GM12878 (cell line): Measurements from ENCODE around the gene KCNAB3. TPM values are rescaled to one million over a fixed set of nuclear protein-coding genes. Genes with fewer than 3 reads are reported as not detected.

ENCODE experiments used
- BCL11A ChIP-seq: IDR thresholded peaks from 2 replicates; pipeline ENCODE4 v1.6.1; 2011; ENCODE audit warnings: low read depth, low read length
- BRCA1 ChIP-seq: IDR thresholded peaks from 2 replicates; pipeline ENCODE4 v1.6.1; 2011; ENCODE audit warnings: low read depth, low read length, improper control_type of control experiment
- CHD4 ChIP-seq: fragments of 200-600 bp; sonication (generic); IDR thresholded peaks from 2 replicates; pipeline ENCODE4 v1.6.1; 2016; ENCODE audit warnings: mild to moderate bottlenecking
- CTCF ChIP-seq, 3 experiments: IDR thresholded peaks in 2 of 3; conservative IDR thresholded peaks in 1 of 3; 2 replicates each; pipeline ENCODE4 v1.5.1; 2011; ENCODE audit warnings: low read depth in 3 of 3, low read length in 3 of 3, mild to moderate bottlenecking in 3 of 3, control low read depth in 2 of 3, moderate library complexity in 2 of 3, inconsistent platforms in 1 of 3, mixed read lengths in 1 of 3; ENCODE audit not compliant: control insufficient read depth in 2 of 3, insufficient read depth in 1 of 3; ENCODE audit errors: extremely low read depth in 1 of 3
- GATAD2B ChIP-seq: fragments of 450-650 bp; conservative IDR thresholded peaks from 2 replicates; pipeline ENCODE4 v1.6.1; 2017; ENCODE audit warnings: low read depth, mild to moderate bottlenecking, moderate library complexity
- HDAC2 ChIP-seq: fragments of 200-600 bp; sonication (generic); IDR thresholded peaks from 2 replicates; pipeline ENCODE4 v1.6.1; 2017
- HDAC6 ChIP-seq: fragments of 200-600 bp; sonication (generic); IDR thresholded peaks from one replicate; pipeline ENCODE4 v1.8.0; 2017; ENCODE audit warnings: antibody characterized with exemption; ENCODE audit not compliant: unreplicated experiment
- HDGF ChIP-seq: fragments of 450-650 bp; IDR thresholded peaks from 2 replicates; pipeline ENCODE4 v1.6.1; 2016; ENCODE audit warnings: antibody characterized with exemption
- KLF5 ChIP-seq: fragments of 450-650 bp; IDR thresholded peaks from 2 replicates; pipeline ENCODE4 v1.6.1; 2014; ENCODE audit warnings: mild to moderate bottlenecking; ENCODE audit not compliant: partially characterized antibody
- MAX ChIP-seq: IDR thresholded peaks from 2 replicates; pipeline ENCODE4 v1.6.1; 2012; ENCODE audit warnings: low read depth, low read length, improper control_type of control experiment
- MXI1 ChIP-seq: fragments of 150-350 bp; IDR thresholded peaks from 2 replicates; pipeline ENCODE4 v1.6.1; 2011; ENCODE audit warnings: low read depth, mild to moderate bottlenecking, inconsistent platforms, low read length, improper control_type of control experiment
- MYB ChIP-seq: fragments of 150-350 bp; IDR thresholded peaks from 2 replicates; pipeline ENCODE4 v1.6.1; 2014; ENCODE audit warnings: mild to moderate bottlenecking, low read depth, low read length, borderline replicate concordance
- NBN ChIP-seq: fragments of 450-650 bp; IDR thresholded peaks from 2 replicates; pipeline ENCODE4 v1.6.1; 2016
- NFXL1 ChIP-seq: fragments of 450-650 bp; IDR thresholded peaks from 2 replicates; pipeline ENCODE4 v1.6.1; 2017; ENCODE audit warnings: antibody characterized with exemption, mild to moderate bottlenecking, borderline replicate concordance
- NFYA ChIP-seq: IDR thresholded peaks from 2 replicates; pipeline ENCODE4 v1.6.1; 2011; ENCODE audit warnings: low read depth, mild to moderate bottlenecking, low read length, improper control_type of control experiment, borderline replicate concordance
- NR2C1 ChIP-seq: fragments of 450-650 bp; IDR thresholded peaks from 2 replicates; pipeline ENCODE4 v1.6.1; 2017; ENCODE audit warnings: antibody characterized with exemption, mild to moderate bottlenecking, moderate library complexity
- POLR2A ChIP-seq: IDR thresholded peaks from 2 replicates; pipeline ENCODE4 v1.6.1; 2011; ENCODE audit warnings: low read depth, mild to moderate bottlenecking, low read length
- POLR2AphosphoS5 ChIP-seq: IDR thresholded peaks from 2 replicates; pipeline ENCODE4 v1.6.1; 2011; ENCODE audit warnings: mild to moderate bottlenecking, low read length, inconsistent platforms
- RCOR1 ChIP-seq: conservative IDR thresholded peaks from 2 replicates; pipeline ENCODE4 v1.6.1; 2012; ENCODE audit warnings: low read depth, low read length, improper control_type of control experiment
- SP1 ChIP-seq: IDR thresholded peaks from one replicate; pipeline ENCODE4 v1.6.1; 2011; ENCODE audit warnings: low read depth, low read length
- SPI1 ChIP-seq: IDR thresholded peaks from 2 replicates; pipeline ENCODE4 v1.6.1; 2011; ENCODE audit warnings: low read depth, mild to moderate bottlenecking, low read length, moderate library complexity, borderline replicate concordance; ENCODE audit not compliant: insufficient read depth
- SREBF2 ChIP-seq: IDR thresholded peaks from 2 replicates; pipeline ENCODE4 v1.6.1; 2012; ENCODE audit warnings: mild to moderate bottlenecking, low read length
- SUPT20H ChIP-seq: IDR thresholded peaks from 2 replicates; pipeline ENCODE4 v1.6.1; 2011; ENCODE audit warnings: low read depth, mild to moderate bottlenecking, low read length, moderate library complexity, borderline replicate concordance; ENCODE audit not compliant: control insufficient read depth
- TCF7 ChIP-seq: IDR thresholded peaks from 2 replicates; pipeline ENCODE4 v1.6.1; 2014; ENCODE audit warnings: antibody characterized with exemption, borderline replicate concordance
- USF2 ChIP-seq: IDR thresholded peaks from 2 replicates; pipeline ENCODE4 v1.6.1; 2011; ENCODE audit warnings: low read depth, low read length, improper control_type of control experiment, borderline replicate concordance
- WRNIP1 ChIP-seq: IDR thresholded peaks from 2 replicates; pipeline ENCODE4 v1.6.1; 2011; ENCODE audit warnings: low read depth, low read length, improper control_type of control experiment, borderline replicate concordance
- ZNF274 ChIP-seq: IDR thresholded peaks from one replicate; pipeline ENCODE4 v1.8.0; 2011; ENCODE audit not compliant: insufficient read length, insufficient read depth
- ZNF384 ChIP-seq: IDR thresholded peaks from 2 replicates; pipeline ENCODE4 v1.6.1; 2012; ENCODE audit warnings: low read depth, mild to moderate bottlenecking, low read length, improper control_type of control experiment, borderline replicate concordance
- ZZZ3 ChIP-seq: IDR thresholded peaks from 2 replicates; pipeline ENCODE4 v1.6.1; 2011; ENCODE audit warnings: low read depth; ENCODE audit not compliant: control insufficient read depth, insufficient read length
- polyA plus RNA-seq, 11 experiments: library from polyadenylated mRNA; depleted of rRNA in 4 of 11; unstranded in 6 of 11; stranded (reverse) in 5 of 11; fragments of >200 nt; fragmentation: Nextera tagmentation in 4 of 11; fragmentation: Illumina TruSeq in 1 of 11; extraction: Ambion mirVana in 4 of 11; extraction: Trizol in 1 of 11; gene quantifications; 1 replicate in 1 of 11; 2 replicates in 10 of 11; pipeline versions ENCODE4 v1.2.1 to v1.2.3, GENCODE V29; 2011 to 2016; ENCODE audit warnings: inconsistent platforms in 2 of 11, missing spikeins in 2 of 11, low read depth in 1 of 11
- total RNA-seq, 4 experiments: library from RNA; depleted of rRNA in 3 of 4; stranded (reverse); fragments of >200 nt in 3 of 4; fragmentation: Illumina TruSeq in 1 of 4; extraction: Trizol in 1 of 4; gene quantifications; 2 replicates each; pipeline versions ENCODE4 v1.2.1 to v1.2.3, GENCODE V29; 2013 to 2021
- TF ChIP-seq, protein P1 (sequence below): IDR thresholded peaks from 2 replicates; pipeline ENCODE4 v1.6.1; 2011; ENCODE audit warnings: borderline replicate concordance, low read depth, mild to moderate bottlenecking, moderate library complexity, mixed read lengths, low read length; ENCODE audit not compliant: insufficient read depth; ENCODE audit errors: extremely low read length

KCNAB3 gene
- total and polyA plus RNA-seq, 10 of the 15 experiments (the other 5 are each of a cell fraction or from before 2014, with no cell fraction given) = 0.22 to 7.9 (median 1.8) TPM

DNA sequence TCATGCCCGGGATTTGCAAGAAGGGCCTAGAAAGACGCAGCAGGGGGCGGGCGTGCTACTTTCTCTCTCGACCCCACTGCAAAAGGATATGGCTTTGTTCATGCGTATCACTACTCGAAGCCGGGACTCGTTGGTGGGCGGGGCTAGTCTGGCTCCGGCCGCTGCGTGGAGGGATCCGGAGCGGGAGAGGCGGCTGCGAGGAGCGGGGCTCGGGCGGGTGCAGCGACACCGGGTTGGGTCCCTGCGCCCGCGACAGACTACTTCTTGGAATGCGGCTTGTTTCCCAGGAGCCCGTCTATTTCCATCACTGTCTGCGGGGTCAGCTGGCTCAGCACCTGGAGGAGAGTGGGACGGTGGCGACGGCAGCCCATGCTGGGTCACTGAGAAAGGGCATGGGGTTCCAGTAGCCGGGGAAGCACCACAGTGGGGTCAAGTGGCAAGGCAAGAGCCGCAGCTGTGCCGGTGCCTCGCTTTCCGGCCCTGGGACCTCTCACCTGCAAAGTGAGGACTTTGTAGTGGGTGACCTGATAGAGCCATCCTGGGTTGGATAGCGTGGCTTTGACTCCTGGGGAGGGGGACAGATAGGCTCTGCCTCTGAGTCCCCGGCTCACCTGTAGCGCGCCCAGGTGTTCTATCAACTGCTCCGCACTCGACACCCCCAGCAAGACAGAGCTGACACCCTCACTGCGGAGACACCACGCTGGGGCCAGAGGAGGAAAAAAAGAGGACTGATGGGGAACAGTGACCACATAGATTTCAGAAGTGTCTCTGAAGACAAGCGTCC lies 6.6 kb downstream of the KCNAB3 start (continued):
- no peak for TF ChIP-seq MAX
- TF ChIP-seq HDAC6 = no peak
- TF ChIP-seq CHD4 = no peak
- TF ChIP-seq WRNIP1 = no peak
- TF ChIP-seq NBN = peak; percentile 61; the same call in 1 of the 2 replicates
- no peak for TF ChIP-seq NR2C1
- TF ChIP-seq SPI1 = no peak
- TF ChIP-seq ZNF274 = no peak
- TF ChIP-seq HDAC2 = no peak
- TF ChIP-seq NFXL1 = no peak
- TF ChIP-seq GATAD2B = 0 out of 2 replicates have a peak, but pooled peaks have one; percentile 55
- no peak for TF ChIP-seq KLF5
- TF ChIP-seq ZNF384 = no peak
- no peak for TF ChIP-seq BCL11A
- no peak for TF ChIP-seq NFYA
- TF ChIP-seq BRCA1 = no peak
- TF ChIP-seq MYB = no peak
- no peak for TF ChIP-seq HDGF
- no peak for TF ChIP-seq SREBF2
- no peak for TF ChIP-seq SUPT20H
- TF ChIP-seq POLR2A = peak; percentile 73
- TF ChIP-seq, protein P1, sequence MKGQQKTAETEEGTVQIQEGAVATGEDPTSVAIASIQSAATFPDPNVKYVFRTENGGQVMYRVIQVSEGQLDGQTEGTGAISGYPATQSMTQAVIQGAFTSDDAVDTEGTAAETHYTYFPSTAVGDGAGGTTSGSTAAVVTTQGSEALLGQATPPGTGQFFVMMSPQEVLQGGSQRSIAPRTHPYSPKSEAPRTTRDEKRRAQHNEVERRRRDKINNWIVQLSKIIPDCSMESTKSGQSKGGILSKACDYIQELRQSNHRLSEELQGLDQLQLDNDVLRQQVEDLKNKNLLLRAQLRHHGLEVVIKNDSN = no peak
- no peak for TF ChIP-seq RCOR1
- TF ChIP-seq MXI1 = no peak
- TF ChIP-seq POLR2AphosphoS5 = peak; percentile 40; the same call in 1 of the 2 replicates
- no peak for TF ChIP-seq USF2
- TF ChIP-seq TCF7 = no peak
- TF ChIP-seq CTCF (IDR thresholded peaks at IDR 0.05 in 2 of 3, conservative IDR thresholded peaks at IDR 0.05 in 1 of 3; ENCODE audit: control insufficient read depth in 2 of 3, extremely low read depth in 1 of 3, insufficient read depth in 1 of 3, low read depth in 3 of 3, low read length in 3 of 3) = no peak
- no peak for TF ChIP-seq ZZZ3
- no peak for TF ChIP-seq SP1
